WTC11 (cell line): ENCODE measurements around the gene EIF2A. TPM values are rescaled to one million over a fixed set of nuclear protein-coding genes. Genes with fewer than 3 reads are reported as not detected.

Source experiments
- ATAC-seq: fragments of 200-7000 bp; cut with Tn5 transposase; 2 replicates; pipeline ENCODE4 v1.10.0; 2021; ENCODE audit warnings: mild to moderate bottlenecking, moderate library complexity
- CTCF ChIA-PET: fragments of 300-600 bp; sonication (Branson Sonifier 250); formaldehyde crosslinking; loops from one replicate; lab custom pipeline; 2021; ENCODE audit warnings: antibody characterized with exemption; lab: Charles Lee
- POLR2A ChIA-PET: fragments of 350-600 bp; sonication (Branson Sonifier 250); formaldehyde crosslinking; loops from one replicate; lab custom pipeline; 2021; ENCODE audit warnings: antibody characterized with exemption; lab: Charles Lee
- DNase-seq: peaks from one replicate; pipeline ENCODE4 v3.0.0; 2021; ENCODE audit warnings: low spot score
- H3K27ac Mint-ChIP-seq: 2 replicates; pipeline ENCODE4 v1.8.0; 2021; ENCODE audit warnings: mixed read lengths
- H3K27me3 Mint-ChIP-seq: 2 replicates; pipeline ENCODE4 v1.8.0; 2021; ENCODE audit warnings: low read depth, mild to moderate bottlenecking, moderate library complexity, mixed read lengths
- H3K36me3 Mint-ChIP-seq: 2 replicates; pipeline ENCODE4 v1.8.0; 2021; ENCODE audit warnings: mixed read lengths
- H3K4me1 Mint-ChIP-seq: 2 replicates; pipeline ENCODE4 v1.8.0; 2022; ENCODE audit warnings: mixed read lengths
- H3K4me3 Mint-ChIP-seq: 2 replicates; pipeline ENCODE4 v1.8.0; 2021; ENCODE audit warnings: mild to moderate bottlenecking, moderate library complexity, mixed read lengths
- H3K9me3 Mint-ChIP-seq: 2 replicates; pipeline ENCODE4 v1.8.0; 2021; ENCODE audit warnings: mixed read lengths
- ATF1 ChIP-seq: sonication (generic); formaldehyde crosslinking; IDR thresholded peaks from 2 replicates; pipeline ENCODE4 v1.8.1; 2023; ENCODE audit warnings: mild to moderate bottlenecking, moderate library complexity, missing genetic modification reagents
- JUN ChIP-seq: sonication (generic); formaldehyde crosslinking; IDR thresholded peaks from 2 replicates; pipeline ENCODE4 v1.8.0; 2023; ENCODE audit warnings: mild to moderate bottlenecking, missing genetic modification reagents
- NFATC4 ChIP-seq: fragments of 250-450 bp; sonication (Bioruptor Pico); IDR thresholded peaks from 2 replicates; pipeline ENCODE4 v1.9.0; 2021; ENCODE audit warnings: mild to moderate bottlenecking
- NR1H2 ChIP-seq: sonication (generic); formaldehyde crosslinking; IDR thresholded peaks from 2 replicates; pipeline ENCODE4 v1.9.0; 2021; ENCODE audit warnings: mild to moderate bottlenecking, moderate library complexity, missing genetic modification reagents
- SOX15 ChIP-seq: fragments of 250-450 bp; sonication (Bioruptor Pico); IDR thresholded peaks from 2 replicates; pipeline ENCODE4 v1.9.0; 2021; ENCODE audit warnings: mild to moderate bottlenecking
- TP53 ChIP-seq: sonication (generic); formaldehyde crosslinking; IDR thresholded peaks from 2 replicates; pipeline ENCODE4 v1.8.1; 2023; ENCODE audit warnings: mild to moderate bottlenecking, missing genetic modification reagents
- ZBTB43 ChIP-seq: sonication (generic); formaldehyde crosslinking; IDR thresholded peaks from 2 replicates; pipeline ENCODE4 v1.8.1; 2023; ENCODE audit warnings: mild to moderate bottlenecking, missing genetic modification reagents
- ZNF281 ChIP-seq: sonication (generic); formaldehyde crosslinking; IDR thresholded peaks from 2 replicates; pipeline ENCODE4 v1.8.0; 2023; ENCODE audit warnings: mild to moderate bottlenecking, missing genetic modification reagents
- ZNF671 ChIP-seq: fragments of 250-450 bp; sonication (Bioruptor Pico); IDR thresholded peaks from 2 replicates; pipeline ENCODE4 v1.8.0; 2021; ENCODE audit warnings: mild to moderate bottlenecking
- total RNA-seq: library from RNA; stranded (reverse); gene quantifications from 3 replicates; pipeline ENCODE4 v1.2.3, GENCODE V29; 2021
- TF ChIP-seq, protein P1 (sequence below): sonication (generic); formaldehyde crosslinking; IDR thresholded peaks from 2 replicates; pipeline ENCODE4 v1.8.1; 2023; ENCODE audit warnings: mild to moderate bottlenecking, missing genetic modification reagents, moderate library complexity
- TF ChIP-seq, protein P2 (sequence below): sonication (generic); formaldehyde crosslinking; IDR thresholded peaks from 2 replicates; pipeline ENCODE4 v1.8.0; 2023; ENCODE audit warnings: missing genetic modification reagents, mild to moderate bottlenecking, borderline replicate concordance
- TF ChIP-seq, protein P3 (sequence below): sonication (generic); formaldehyde crosslinking; IDR thresholded peaks from 2 replicates; pipeline ENCODE4 v1.8.1; 2023; ENCODE audit warnings: mild to moderate bottlenecking, moderate library complexity, missing genetic modification reagents

EIF2A gene
- total RNA-seq, 1 experiment from 2014 or later: 88.4 TPM

GRCh38 chr3:150631515-150632221 is 85.1 kb downstream of the EIF2A start:
- H3K4me1 Mint-ChIP-seq: peaks cover 14% of the 10 kb centered on the region
- no peaks in the 10 kb centered on the region for H3K27me3 Mint-ChIP-seq
- POLR2A ChIA-PET: no interaction called here
- ATAC-seq (no peak), DNase-seq (no peak)
- H3K9me3 Mint-ChIP-seq: no peaks in the 10 kb centered on the region
- H3K4me3 Mint-ChIP-seq: no peak overlapping the region
- H3K27ac Mint-ChIP-seq: no peak overlapping the region
- H3K36me3 Mint-ChIP-seq: peaks cover 25% of the 10 kb centered on the region
- TF ChIP-seq, protein P1, sequence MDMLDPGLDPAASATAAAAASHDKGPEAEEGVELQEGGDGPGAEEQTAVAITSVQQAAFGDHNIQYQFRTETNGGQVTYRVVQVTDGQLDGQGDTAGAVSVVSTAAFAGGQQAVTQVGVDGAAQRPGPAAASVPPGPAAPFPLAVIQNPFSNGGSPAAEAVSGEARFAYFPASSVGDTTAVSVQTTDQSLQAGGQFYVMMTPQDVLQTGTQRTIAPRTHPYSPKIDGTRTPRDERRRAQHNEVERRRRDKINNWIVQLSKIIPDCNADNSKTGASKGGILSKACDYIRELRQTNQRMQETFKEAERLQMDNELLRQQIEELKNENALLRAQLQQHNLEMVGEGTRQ (CRISPR knock-in tag): no peak
- TF ChIP-seq NFATC4 (no peak), SOX15 (CRISPR knock-in tag) (no peak)
- CTCF ChIA-PET: no interaction called here

- peaks cover 3% of the 10 kb centered on the region; the same call in 1 of the 2 replicates for H3K36me3 Mint-ChIP-seq
- H3K27ac Mint-ChIP-seq: 0 out of 2 replicates have a peak overlapping the region, but pooled peaks have one; percentile 28
- ChIA-PET POLR2A (interaction anchor here (0.6 kb wide), 1 partner anchor 122 kb away, joined by 4 read pairs; no protein-coding TSS in a partner anchor), CTCF (interaction anchor here (1.3 kb wide), 1 partner anchor 144 kb away, joined by 3 read pairs; no protein-coding TSS in a partner anchor)
- no peak for TF ChIP-seq ZNF671 (CRISPR knock-in tag)
- TF ChIP-seq, protein P2, sequence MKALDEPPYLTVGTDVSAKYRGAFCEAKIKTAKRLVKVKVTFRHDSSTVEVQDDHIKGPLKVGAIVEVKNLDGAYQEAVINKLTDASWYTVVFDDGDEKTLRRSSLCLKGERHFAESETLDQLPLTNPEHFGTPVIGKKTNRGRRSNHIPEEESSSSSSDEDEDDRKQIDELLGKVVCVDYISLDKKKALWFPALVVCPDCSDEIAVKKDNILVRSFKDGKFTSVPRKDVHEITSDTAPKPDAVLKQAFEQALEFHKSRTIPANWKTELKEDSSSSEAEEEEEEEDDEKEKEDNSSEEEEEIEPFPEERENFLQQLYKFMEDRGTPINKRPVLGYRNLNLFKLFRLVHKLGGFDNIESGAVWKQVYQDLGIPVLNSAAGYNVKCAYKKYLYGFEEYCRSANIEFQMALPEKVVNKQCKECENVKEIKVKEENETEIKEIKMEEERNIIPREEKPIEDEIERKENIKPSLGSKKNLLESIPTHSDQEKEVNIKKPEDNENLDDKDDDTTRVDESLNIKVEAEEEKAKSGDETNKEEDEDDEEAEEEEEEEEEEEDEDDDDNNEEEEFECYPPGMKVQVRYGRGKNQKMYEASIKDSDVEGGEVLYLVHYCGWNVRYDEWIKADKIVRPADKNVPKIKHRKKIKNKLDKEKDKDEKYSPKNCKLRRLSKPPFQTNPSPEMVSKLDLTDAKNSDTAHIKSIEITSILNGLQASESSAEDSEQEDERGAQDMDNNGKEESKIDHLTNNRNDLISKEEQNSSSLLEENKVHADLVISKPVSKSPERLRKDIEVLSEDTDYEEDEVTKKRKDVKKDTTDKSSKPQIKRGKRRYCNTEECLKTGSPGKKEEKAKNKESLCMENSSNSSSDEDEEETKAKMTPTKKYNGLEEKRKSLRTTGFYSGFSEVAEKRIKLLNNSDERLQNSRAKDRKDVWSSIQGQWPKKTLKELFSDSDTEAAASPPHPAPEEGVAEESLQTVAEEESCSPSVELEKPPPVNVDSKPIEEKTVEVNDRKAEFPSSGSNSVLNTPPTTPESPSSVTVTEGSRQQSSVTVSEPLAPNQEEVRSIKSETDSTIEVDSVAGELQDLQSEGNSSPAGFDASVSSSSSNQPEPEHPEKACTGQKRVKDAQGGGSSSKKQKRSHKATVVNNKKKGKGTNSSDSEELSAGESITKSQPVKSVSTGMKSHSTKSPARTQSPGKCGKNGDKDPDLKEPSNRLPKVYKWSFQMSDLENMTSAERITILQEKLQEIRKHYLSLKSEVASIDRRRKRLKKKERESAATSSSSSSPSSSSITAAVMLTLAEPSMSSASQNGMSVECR (CRISPR knock-in tag): no peak
- no peak for TF ChIP-seq ZNF281
- TF ChIP-seq TP53 (CRISPR knock-in tag): no peak
- no peak for TF ChIP-seq ZBTB43
- TF ChIP-seq NFATC4: no peak
- TF ChIP-seq JUN: no peak
- TF ChIP-seq ATF1: no peak
- TF ChIP-seq NR1H2 (CRISPR knock-in tag): no peak
- TF ChIP-seq, protein P3, sequence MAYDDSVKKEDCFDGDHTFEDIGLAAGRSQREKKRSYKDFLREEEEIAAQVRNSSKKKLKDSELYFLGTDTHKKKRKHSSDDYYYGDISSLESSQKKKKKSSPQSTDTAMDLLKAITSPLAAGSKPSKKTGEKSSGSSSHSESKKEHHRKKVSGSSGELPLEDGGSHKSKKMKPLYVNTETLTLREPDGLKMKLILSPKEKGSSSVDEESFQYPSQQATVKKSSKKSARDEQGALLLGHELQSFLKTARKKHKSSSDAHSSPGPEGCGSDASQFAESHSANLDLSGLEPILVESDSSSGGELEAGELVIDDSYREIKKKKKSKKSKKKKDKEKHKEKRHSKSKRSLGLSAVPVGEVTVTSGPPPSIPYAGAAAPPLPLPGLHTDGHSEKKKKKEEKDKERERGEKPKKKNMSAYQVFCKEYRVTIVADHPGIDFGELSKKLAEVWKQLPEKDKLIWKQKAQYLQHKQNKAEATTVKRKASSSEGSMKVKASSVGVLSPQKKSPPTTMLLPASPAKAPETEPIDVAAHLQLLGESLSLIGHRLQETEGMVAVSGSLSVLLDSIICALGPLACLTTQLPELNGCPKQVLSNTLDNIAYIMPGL (CRISPR knock-in tag): no peak
- H3K27me3 Mint-ChIP-seq: no peaks in the 10 kb centered on the region
- no peaks in the 10 kb centered on the region for H3K9me3 Mint-ChIP-seq
- ATAC-seq (peak; percentile 75), DNase-seq (no peak)
- H3K4me3 Mint-ChIP-seq: no peak overlapping the region
- peaks cover 14% of the 10 kb centered on the region for H3K4me1 Mint-ChIP-seq
These were observed 88.5 kb downstream of the EIF2A start for GRCh38 chr3:150635076-150635475.
